ENCODE results near the gene TM6SF1.
"Not testable (repeated sequence)": the region's sequence is repeated elsewhere in the genome, so short reads cannot be mapped to it uniquely, and the experiment has no call there.

DNA sequence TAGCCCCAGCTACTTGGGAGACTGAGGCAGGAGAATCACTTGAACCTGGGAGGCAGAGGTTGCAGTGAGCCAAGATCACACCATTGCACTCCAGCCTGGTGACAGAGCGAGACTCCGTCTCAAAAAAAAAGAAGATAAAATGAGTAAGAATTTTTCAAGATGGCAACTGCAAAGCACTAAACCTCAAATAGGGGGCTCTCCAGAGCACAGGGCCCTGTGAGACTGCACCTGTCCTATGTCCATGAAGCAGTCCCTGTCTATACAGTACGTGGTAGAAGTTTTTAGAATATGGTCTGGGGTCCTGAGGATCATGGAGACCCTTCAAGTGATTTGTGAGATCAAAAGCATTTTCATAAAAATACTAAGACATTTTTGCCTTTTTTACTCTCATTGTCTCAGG lies 22.0 kb upstream of the TM6SF1 start:
- TF ChIP-seq, protein P1, sequence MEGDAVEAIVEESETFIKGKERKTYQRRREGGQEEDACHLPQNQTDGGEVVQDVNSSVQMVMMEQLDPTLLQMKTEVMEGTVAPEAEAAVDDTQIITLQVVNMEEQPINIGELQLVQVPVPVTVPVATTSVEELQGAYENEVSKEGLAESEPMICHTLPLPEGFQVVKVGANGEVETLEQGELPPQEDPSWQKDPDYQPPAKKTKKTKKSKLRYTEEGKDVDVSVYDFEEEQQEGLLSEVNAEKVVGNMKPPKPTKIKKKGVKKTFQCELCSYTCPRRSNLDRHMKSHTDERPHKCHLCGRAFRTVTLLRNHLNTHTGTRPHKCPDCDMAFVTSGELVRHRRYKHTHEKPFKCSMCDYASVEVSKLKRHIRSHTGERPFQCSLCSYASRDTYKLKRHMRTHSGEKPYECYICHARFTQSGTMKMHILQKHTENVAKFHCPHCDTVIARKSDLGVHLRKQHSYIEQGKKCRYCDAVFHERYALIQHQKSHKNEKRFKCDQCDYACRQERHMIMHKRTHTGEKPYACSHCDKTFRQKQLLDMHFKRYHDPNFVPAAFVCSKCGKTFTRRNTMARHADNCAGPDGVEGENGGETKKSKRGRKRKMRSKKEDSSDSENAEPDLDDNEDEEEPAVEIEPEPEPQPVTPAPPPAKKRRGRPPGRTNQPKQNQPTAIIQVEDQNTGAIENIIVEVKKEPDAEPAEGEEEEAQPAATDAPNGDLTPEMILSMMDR (IDR thresholded peaks at IDR 0.05 in 8 of 11, conservative IDR thresholded peaks at IDR 0.05 in 3 of 11) = not testable (repeated sequence)
- not testable (repeated sequence) for TF ChIP-seq POLR2AphosphoS5 (IDR thresholded peaks at IDR 0.05)

All from spleen (tissue), 7 donors.